M059J (cell line): ENCODE data around the gene MOB1B. TPM values are rescaled to one million over a fixed set of nuclear protein-coding genes. Genes with fewer than 3 reads are reported as not detected.
A peak's percentile ranks its signal among the peaks of the same experiment; 100 is the strongest.

Source experiments
- DNase-seq: peaks from one replicate; pipeline ENCODE4 v3.0.0-alpha.2; 2012; ENCODE audit warnings: low read depth
- total RNA-seq: library from RNA; depleted of rRNA; stranded (reverse); fragments of >200 nt; shearing (Covaris generic); gene quantifications from 2 replicates; pipeline ENCODE4 v1.2.3, GENCODE V29; 2014

MOB1B gene
- total RNA-seq, 1 experiment from 2014 or later = 7.4 TPM

DNA sequence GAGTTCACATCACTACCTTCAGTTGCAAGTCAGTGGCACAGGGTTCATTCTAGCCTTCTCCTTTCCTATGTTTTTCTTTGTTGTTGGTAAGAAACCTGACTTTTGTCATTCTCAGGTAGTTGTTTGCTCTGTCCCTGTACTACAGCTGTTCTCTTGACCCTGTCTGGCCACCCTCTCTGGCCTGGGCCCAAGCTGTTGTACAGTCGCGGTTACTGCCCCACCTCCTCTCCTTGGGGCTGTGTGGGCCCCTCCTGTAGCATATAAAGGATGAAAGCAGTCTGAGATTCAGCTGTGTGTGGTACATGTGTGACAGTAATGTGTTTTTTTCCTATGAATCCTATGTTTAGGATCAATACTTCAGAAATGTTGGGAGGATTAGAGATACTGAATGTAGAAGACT, 12.5 kb downstream of the MOB1B start:
- DNase-seq = peak; percentile 24

- DNase-seq = peak; percentile 88
These were observed 13.1 kb downstream of the MOB1B start for GRCh38 chr4:70915036-70915815.

DNA sequence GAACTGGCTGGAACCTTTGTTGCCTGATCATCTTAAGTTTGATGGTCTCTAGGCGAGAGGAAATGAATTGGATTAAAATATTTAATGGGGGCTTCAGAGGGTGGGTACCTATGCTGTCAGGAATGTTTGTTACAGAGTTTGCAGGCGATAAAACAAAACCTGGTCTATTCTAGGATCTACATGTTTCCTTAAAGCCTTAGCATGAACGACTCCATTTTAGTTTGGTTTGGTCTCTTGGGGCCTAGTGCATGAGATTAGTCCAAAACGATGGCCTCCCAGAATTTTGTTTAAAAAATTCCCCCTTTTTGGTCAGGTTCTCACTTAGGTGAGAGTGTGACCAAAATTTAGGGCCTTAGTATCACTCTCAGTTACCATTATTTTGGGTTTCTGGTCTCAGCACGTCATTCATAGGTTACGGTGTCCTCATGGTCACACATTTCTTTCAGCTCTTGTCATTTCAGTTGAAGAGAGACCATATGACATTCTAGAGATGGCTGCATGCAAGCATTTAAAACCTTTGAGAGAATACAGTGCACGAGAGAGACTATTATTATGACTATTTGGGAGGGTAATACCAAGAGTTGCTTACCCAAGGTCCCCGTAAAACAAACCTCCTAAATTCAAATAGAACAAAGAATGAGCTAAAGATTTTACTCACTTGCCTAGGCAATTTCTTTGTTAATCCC, 13.8 kb downstream of the MOB1B start:
- DNase-seq = no peak

- DNase-seq = no peak
These were observed 18.4 kb downstream of the MOB1B start for GRCh38 chr4:70920592-70920991.

GRCh38 chr4:70925418-70925817, 23.2 kb downstream of the MOB1B start:
- no peak for DNase-seq

GRCh38 chr4:70925899-70926635, 23.9 kb downstream of the MOB1B start:
- no peak for DNase-seq

GRCh38 chr4:70927502-70928137, 25.5 kb downstream of the MOB1B start:
- DNase-seq = no peak

- no peak for DNase-seq
These were observed 28.5 kb downstream of the MOB1B start for GRCh38 chr4:70930530-70931256.

DNA sequence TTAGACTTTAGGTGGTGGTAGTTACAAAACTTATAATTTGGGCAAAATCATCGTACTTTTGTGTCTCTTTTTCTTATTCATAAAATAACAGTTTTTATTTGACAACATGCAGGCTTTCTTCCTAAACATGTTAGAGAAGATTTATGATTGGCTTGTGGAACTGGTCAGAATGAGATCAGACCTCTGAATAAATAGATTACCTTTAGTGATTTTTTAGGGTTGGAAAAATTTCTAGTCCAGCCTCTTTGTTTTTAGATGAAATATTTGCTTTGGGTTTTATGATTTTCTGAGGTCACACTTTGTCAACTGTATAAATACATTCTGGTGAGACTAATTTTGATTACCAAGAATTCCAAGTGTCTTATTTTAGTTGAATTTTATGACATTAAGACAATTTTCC, 29.2 kb downstream of the MOB1B start:
- no peak for DNase-seq

GRCh38 chr4:70932984-70933383, 30.8 kb downstream of the MOB1B start:
- DNase-seq = no peak

- DNase-seq = no peak
These were observed 33.0 kb downstream of the MOB1B start for GRCh38 chr4:70935038-70935695.

DNA sequence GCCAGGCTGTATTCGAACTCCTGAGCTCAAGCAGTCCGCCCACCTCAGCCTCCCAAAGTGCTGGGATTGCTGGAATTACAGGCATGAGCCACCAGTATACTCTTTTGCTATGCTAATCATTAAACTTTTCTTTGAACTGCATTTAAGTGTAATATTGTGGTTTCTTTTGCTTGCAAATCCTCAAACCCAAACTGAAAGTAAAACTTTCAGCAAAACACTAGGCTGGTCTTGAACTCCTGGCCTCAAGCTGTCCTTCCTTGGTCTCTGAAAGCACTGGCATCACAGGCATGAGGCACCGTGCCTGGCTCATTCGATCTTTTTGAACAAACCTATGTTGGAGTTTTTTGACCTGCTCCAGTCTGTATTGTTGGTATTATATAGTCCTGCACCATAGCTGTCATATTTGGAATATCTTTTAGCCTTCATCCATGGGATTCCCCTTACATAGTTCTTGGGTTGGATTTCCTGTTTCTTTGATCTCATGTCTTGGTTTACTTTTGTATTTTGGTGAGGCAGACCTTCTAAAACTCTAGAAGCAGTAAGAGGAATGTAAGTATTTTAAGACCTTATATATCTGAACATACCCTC, 34.1 kb downstream of the MOB1B start:
- no peak for DNase-seq

DNA sequence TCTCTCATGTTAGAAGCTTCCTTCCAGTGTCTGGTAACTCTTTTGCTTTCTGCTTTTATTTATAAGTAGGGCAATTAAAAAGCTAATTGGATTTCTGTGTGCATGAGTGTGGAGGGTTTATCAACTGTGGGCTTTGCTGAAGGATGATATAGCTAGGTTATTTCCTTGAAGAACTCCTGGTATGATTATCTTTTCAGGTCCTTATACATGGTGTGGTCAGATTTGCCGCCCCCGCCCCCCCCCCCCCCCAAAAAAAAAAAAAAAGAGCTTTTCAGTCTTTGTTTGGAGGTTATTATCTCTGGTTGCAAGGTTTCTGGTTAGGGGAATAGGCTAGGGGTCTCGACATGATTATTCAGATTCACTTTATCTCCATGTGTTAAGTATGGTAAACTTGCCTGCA, 35.9 kb downstream of the MOB1B start:
- no peak for DNase-seq

GRCh38 chr4:70940134-70940533, 38.0 kb downstream of the MOB1B start:
- DNase-seq = no peak

DNA sequence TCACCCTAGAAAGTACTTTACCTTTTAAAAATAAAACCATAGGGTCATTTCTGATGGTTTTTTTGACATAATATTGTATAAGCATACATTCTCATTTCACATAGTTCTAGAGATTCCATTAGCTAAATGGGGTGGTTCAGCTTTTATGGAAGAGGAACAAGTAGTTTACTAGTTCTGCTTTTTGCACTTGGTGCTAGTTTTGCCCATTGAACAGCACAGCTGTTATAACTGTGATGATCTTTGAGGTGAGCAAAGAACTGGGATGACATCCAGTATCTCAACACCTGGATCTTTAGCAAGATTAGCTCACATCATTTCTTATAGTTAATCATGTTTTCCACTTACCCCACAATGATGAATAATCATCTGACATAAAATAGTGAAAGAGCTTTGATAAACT, 40.9 kb downstream of the MOB1B start:
- DNase-seq = no peak

DNA sequence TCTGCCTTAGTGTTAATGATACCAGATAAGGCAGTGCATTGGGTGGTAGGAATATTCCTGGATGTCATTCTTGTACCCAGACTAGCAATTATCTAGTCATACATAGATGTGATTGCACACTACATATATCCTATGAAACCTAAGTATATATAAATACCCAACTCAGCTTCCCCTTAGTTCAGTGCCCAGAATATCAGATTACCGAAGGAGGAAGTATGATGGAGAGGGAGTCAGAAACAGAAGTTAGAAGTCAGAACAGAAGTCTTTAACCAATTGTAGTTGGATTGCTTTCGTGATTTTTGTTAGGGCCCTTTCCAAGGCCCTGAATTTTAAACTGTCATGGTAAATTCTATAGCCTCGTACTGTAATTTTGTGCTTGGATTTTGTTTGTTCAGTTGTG, 42.9 kb downstream of the MOB1B start:
- no peak for DNase-seq

GRCh38 chr4:70945452-70946055, 43.4 kb downstream of the MOB1B start:
- no peak for DNase-seq

DNA sequence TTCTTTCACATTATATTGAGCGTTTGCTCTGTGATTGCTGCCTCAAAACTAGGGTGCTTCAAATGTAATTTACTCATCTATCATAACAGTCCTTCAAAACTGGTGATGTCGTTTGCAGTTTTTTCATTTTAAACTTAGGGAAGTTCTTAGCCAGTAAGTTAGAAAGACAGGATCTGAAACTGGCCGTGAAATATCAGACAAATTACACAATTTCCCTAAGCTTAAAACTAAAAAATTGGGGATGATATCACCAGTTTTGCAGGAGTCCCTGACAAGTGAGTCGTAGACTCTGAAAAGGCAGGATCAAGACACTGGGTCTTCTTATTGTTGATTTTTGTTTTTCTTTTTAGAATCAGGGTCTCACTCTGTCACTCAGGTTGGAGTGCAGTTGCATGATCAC, 44.8 kb downstream of the MOB1B start:
- no peak for DNase-seq

DNA sequence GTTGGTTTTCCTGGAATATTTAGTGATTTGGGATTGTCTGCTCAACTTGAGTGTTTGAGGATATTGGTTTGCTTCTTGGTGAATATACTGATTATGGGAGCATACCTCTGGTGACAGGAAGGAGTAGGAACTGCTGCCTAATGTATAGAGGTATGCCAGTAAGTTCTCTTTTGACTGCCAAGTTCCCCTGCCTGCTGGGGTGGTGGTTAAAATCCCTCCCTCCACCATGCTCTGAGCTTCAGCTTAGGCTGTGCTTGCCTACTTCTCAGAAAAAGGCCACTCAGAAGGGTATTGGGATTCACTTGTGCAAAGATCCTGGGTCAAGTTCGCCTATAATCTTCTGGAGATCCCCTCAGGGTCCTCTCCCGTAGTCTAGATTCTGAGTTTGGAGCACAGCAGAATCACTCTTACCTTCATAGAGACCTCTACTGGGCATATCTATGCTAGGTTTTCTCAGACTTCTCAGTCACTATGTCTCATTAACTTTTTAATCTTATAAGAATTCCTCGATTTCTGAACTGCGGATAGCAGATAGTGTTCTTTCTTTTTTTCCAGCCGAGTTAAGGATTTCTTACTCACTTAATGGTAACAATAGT, 46.6 kb downstream of the MOB1B start:
- DNase-seq = no peak

GRCh38 chr4:70954032-70954431, 51.9 kb downstream of the MOB1B start:
- DNase-seq = peak; percentile 29
